IMR-90 (cell line): ENCODE data around the gene PAQR4. TPM values are rescaled to one million over a fixed set of nuclear protein-coding genes. Genes with fewer than 3 reads are reported as not detected.

Experiments used
- ATAC-seq: fragments of 200-7000 bp; cut with Tn5 transposase; 2 replicates; pipeline ENCODE4 v1.9.1; 2020; ENCODE audit warnings: low read depth, mild to moderate bottlenecking, moderate library complexity
- BruUV-seq: library from RNA; stranded (reverse); fragments of 400-500 nt; replicated peaks from 2 replicates; lab custom pipeline; 2021; lab: Mats Ljungman, UMichigan
- CTCF ChIA-PET: fragments of 300-600 bp; formaldehyde crosslinking; extraction: SDS; loops from one replicate; lab custom pipeline; 2021; ENCODE audit warnings: antibody characterized with exemption; lab: Yijun Ruan, JAX
- POLR2A ChIA-PET: fragments of 300-600 bp; sonication (Branson Sonifier 250); formaldehyde crosslinking; loops from one replicate; lab custom pipeline; 2022; ENCODE audit warnings: antibody characterized with exemption; ENCODE audit not compliant: unreplicated experiment; lab: Charles Lee
- DNase-seq: peaks from one replicate; pipeline ENCODE4 v3.0.0; 2013
- H2AFZ ChIP-seq: replicated peaks from 2 replicates; pipeline ENCODE3; 2013; ENCODE audit warnings: low read length, mild to moderate bottlenecking; ENCODE audit not compliant: poor library complexity
- H2AK5ac ChIP-seq: 2 replicates; pipeline ENCODE4 v1.6.1; 2013; ENCODE audit warnings: low read depth, low read length, inconsistent platforms
- H2AK9ac ChIP-seq: replicated peaks from 2 replicates; pipeline ENCODE3; 2013; ENCODE audit warnings: mild to moderate bottlenecking, low read depth, low read length, moderate library complexity; ENCODE audit not compliant: poor library complexity
- H2BK120ac ChIP-seq: 2 replicates; pipeline ENCODE4 v1.6.1; 2013; ENCODE audit warnings: low read depth, low read length, inconsistent platforms
- H2BK15ac ChIP-seq: 3 replicates; pipeline ENCODE4 v1.6.1; 2013; ENCODE audit warnings: low read depth, low read length, inconsistent platforms
- H2BK20ac ChIP-seq: 2 replicates; pipeline ENCODE4 v1.6.1; 2013; ENCODE audit warnings: low read depth, mild to moderate bottlenecking, inconsistent platforms, low read length, moderate library complexity
- H2BK5ac ChIP-seq: 2 replicates; pipeline ENCODE4 v1.6.1; 2013; ENCODE audit warnings: mild to moderate bottlenecking, low read depth, low read length, inconsistent platforms; ENCODE audit not compliant: poor library complexity, severe bottlenecking
- H3K14ac ChIP-seq: replicated peaks from 2 replicates; pipeline ENCODE4 v1.6.1; 2013; ENCODE audit warnings: low read depth, low read length, inconsistent platforms
- H3K18ac ChIP-seq: 2 replicates; pipeline ENCODE4 v1.6.1; 2013; ENCODE audit warnings: low read depth, low read length, control low read depth
- H3K23ac ChIP-seq: 2 replicates; pipeline ENCODE4 v1.6.1; 2013; ENCODE audit warnings: low read depth, low read length, inconsistent platforms
- H3K27ac ChIP-seq: 2 replicates; pipeline ENCODE4 v1.5.1; 2013; ENCODE audit warnings: mild to moderate bottlenecking, control low read depth, low read length; ENCODE audit not compliant: insufficient read depth
- H3K27me3 ChIP-seq: 2 replicates; pipeline ENCODE4 v1.6.1; 2013; ENCODE audit warnings: low read length; ENCODE audit not compliant: control insufficient read depth, insufficient read depth
- H3K36me3 ChIP-seq: 2 replicates; pipeline ENCODE4 v1.6.1; 2013; ENCODE audit warnings: low read length, mixed read lengths; ENCODE audit not compliant: control insufficient read depth, insufficient read depth
- H3K4ac ChIP-seq: 2 replicates; pipeline ENCODE4 v1.6.1; 2013; ENCODE audit warnings: low read depth, low read length, inconsistent platforms
- H3K4me1 ChIP-seq: 2 replicates; pipeline ENCODE4 v1.6.1; 2013; ENCODE audit warnings: low read length, mixed read lengths; ENCODE audit not compliant: control insufficient read depth, insufficient read depth
- H3K4me2 ChIP-seq: 2 replicates; pipeline ENCODE4 v1.6.1; 2013; ENCODE audit warnings: low read depth, mild to moderate bottlenecking, control low read depth, low read length, moderate library complexity
- H3K4me3 ChIP-seq: 2 replicates; pipeline ENCODE4 v1.5.1; 2013; ENCODE audit warnings: low read depth, mild to moderate bottlenecking, control low read depth, low read length, moderate library complexity; ENCODE audit not compliant: insufficient read depth
- H3K56ac ChIP-seq: 2 replicates; pipeline ENCODE4 v1.6.1; 2013; ENCODE audit warnings: low read length, inconsistent platforms; ENCODE audit not compliant: insufficient read depth; ENCODE audit errors: extremely low read depth
- H3K79me1 ChIP-seq, 2 experiments: 2 replicates each; pipeline ENCODE4 v1.6.1; 2013; ENCODE audit warnings: low read length in 2 of 2, inconsistent platforms in 1 of 2, low read depth in 1 of 2
- H3K9ac ChIP-seq: 2 replicates; pipeline ENCODE4 v1.6.1; 2013; ENCODE audit warnings: low read depth, low read length, control low read depth
- H3K9me1 ChIP-seq: 2 replicates; pipeline ENCODE4 v1.6.1; 2013; ENCODE audit warnings: low read length, inconsistent platforms; ENCODE audit not compliant: insufficient read depth
- H3K9me3 ChIP-seq: 2 replicates; pipeline ENCODE4 v1.6.1; 2013; ENCODE audit warnings: low read length; ENCODE audit not compliant: control insufficient read depth, insufficient read depth
- H4K20me1 ChIP-seq: 2 replicates; pipeline ENCODE4 v1.6.1; 2013; ENCODE audit warnings: low read length, inconsistent platforms; ENCODE audit not compliant: insufficient read depth
- H4K5ac ChIP-seq: 2 replicates; pipeline ENCODE4 v1.6.1; 2013; ENCODE audit warnings: mild to moderate bottlenecking, low read depth, low read length, control low read depth
- H4K8ac ChIP-seq, 2 experiments: 2 replicates each; pipeline ENCODE4 v1.6.1; 2013; ENCODE audit warnings: low read depth in 2 of 2, low read length in 2 of 2, control low read depth in 1 of 2, inconsistent platforms in 1 of 2
- H4K91ac ChIP-seq: 2 replicates; pipeline ENCODE4 v1.6.1; 2013; ENCODE audit warnings: low read depth, low read length, inconsistent platforms; ENCODE audit not compliant: insufficient read depth
- BHLHE40 ChIP-seq: fragments of 150-350 bp; IDR thresholded peaks from 2 replicates; pipeline ENCODE4 v1.6.1; 2016; ENCODE audit warnings: mild to moderate bottlenecking, low read depth, low read length
- CEBPB ChIP-seq: IDR thresholded peaks from 2 replicates; pipeline ENCODE4 v1.6.1; 2012; ENCODE audit warnings: low read depth, low read length, improper control_type of control experiment
- CHD1 ChIP-seq: IDR thresholded peaks from 2 replicates; pipeline ENCODE4 v1.6.1; 2012; ENCODE audit warnings: low read depth, low read length, improper control_type of control experiment
- CTCF ChIP-seq: conservative IDR thresholded peaks from 2 replicates; pipeline ENCODE4 v1.5.1; 2012; ENCODE audit warnings: mild to moderate bottlenecking, low read depth, low read length, improper control_type of control experiment
- ELK1 ChIP-seq: fragments of 150-350 bp; IDR thresholded peaks from 2 replicates; pipeline ENCODE4 v1.6.1; 2016; ENCODE audit warnings: low read depth, mild to moderate bottlenecking, low read length, moderate library complexity, borderline replicate concordance
- FOS ChIP-seq: fragments of 150-350 bp; IDR thresholded peaks from 2 replicates; pipeline ENCODE4 v1.6.1; 2016; ENCODE audit warnings: low read depth, low read length
- MAFK ChIP-seq: IDR thresholded peaks from 2 replicates; pipeline ENCODE4 v1.6.1; 2012; ENCODE audit warnings: low read depth, low read length, improper control_type of control experiment
- MAZ ChIP-seq: IDR thresholded peaks from 2 replicates; pipeline ENCODE4 v1.6.1; 2012; ENCODE audit warnings: low read depth, mild to moderate bottlenecking, low read length, improper control_type of control experiment, moderate library complexity, borderline replicate concordance
- MXI1 ChIP-seq: IDR thresholded peaks from 2 replicates; pipeline ENCODE4 v1.6.1; 2012; ENCODE audit warnings: low read depth, mild to moderate bottlenecking, low read length, moderate library complexity, borderline replicate concordance
- NFE2L2 ChIP-seq: fragments of 150-350 bp; IDR thresholded peaks from 2 replicates; pipeline ENCODE4 v1.6.1; 2016; ENCODE audit warnings: low read depth, mild to moderate bottlenecking, low read length
- POLR2A ChIP-seq: IDR thresholded peaks from 2 replicates; pipeline ENCODE4 v1.6.1; 2012; ENCODE audit warnings: mild to moderate bottlenecking, low read depth, low read length
- RAD21 ChIP-seq: IDR thresholded peaks from 2 replicates; pipeline ENCODE4 v1.6.1; 2012; ENCODE audit warnings: low read length, improper control_type of control experiment
- RCOR1 ChIP-seq: IDR thresholded peaks from 2 replicates; pipeline ENCODE4 v1.6.1; 2012; ENCODE audit warnings: mild to moderate bottlenecking, low read length, improper control_type of control experiment; ENCODE audit not compliant: insufficient replicate concordance
- RFX5 ChIP-seq: IDR thresholded peaks from 2 replicates; pipeline ENCODE4 v1.8.0; 2012; ENCODE audit warnings: low read depth, mild to moderate bottlenecking, low read length, moderate library complexity
- SMC3 ChIP-seq: fragments of 150-350 bp; IDR thresholded peaks from 2 replicates; pipeline ENCODE4 v1.6.1; 2016; ENCODE audit warnings: low read depth, mild to moderate bottlenecking, antibody characterized with exemption, low read length, moderate library complexity
- USF2 ChIP-seq: fragments of 150-350 bp; IDR thresholded peaks from 2 replicates; pipeline ENCODE4 v1.6.1; 2017; ENCODE audit warnings: mild to moderate bottlenecking, antibody characterized with exemption, low read length, low read depth
- WGBS, 2 experiments: methylation state at CpG; one replicate each; pipeline versions ENCODE4 v1.1.5 to v1.1.7; 2013; ENCODE audit warnings: missing lambda C conversion rate in 2 of 2; ENCODE audit not compliant: insufficient read length in 1 of 2; ENCODE audit errors: extremely low coverage in 2 of 2; 5-methylcytosine and 5-hydroxymethylcytosine counted together
- dilution Hi-C: fragments of 300-500 bp; cut with HindIII; formaldehyde crosslinking; loops from one replicate; pipeline ENCODE4 v1.14.3; 2018; ENCODE audit warnings: low sequenced_read_pairs; ENCODE audit not compliant: unreplicated experiment
- in situ Hi-C: fragments of 300-500 bp; cut with MboI; formaldehyde crosslinking; loops from 3 replicates; pipeline ENCODE4 v1.14.3; 2019; ENCODE audit warnings: low sequenced_read_pairs, inconsistent platforms, mixed read lengths
- intact Hi-C: fragments of 100-400 bp; cut with micrococcal nuclease; formaldehyde crosslinking; loops from 2 replicates; pipeline ENCODE4 v1.10.0; 2022
- polyA plus RNA-seq, 3 experiments: library from polyadenylated mRNA; depleted of rRNA; stranded (reverse); fragments of >200 nt; gene quantifications; 2 replicates each; pipeline ENCODE4 v1.2.3, GENCODE V29; 2012; ENCODE audit warnings: low replicate concordance in 1 of 3
- total RNA-seq: library from RNA; depleted of rRNA; stranded (reverse); fragments of >200 nt; gene quantifications from 2 replicates; pipeline ENCODE4 v1.2.3, GENCODE V29; 2012

Gene PAQR4
- total and polyA plus RNA-seq, 2 of the 4 experiments (the other 2 are of a cell fraction): 2.2 to 10.0 TPM

- TF ChIP-seq RAD21: no peak
- no peak for TF ChIP-seq USF2
- TF ChIP-seq MAFK: no peak
- TF ChIP-seq MXI1: no peak
- no peak for TF ChIP-seq CTCF
- no peak for TF ChIP-seq ELK1
- no peak for TF ChIP-seq RFX5
- TF ChIP-seq MAZ: no peak
- no peak for TF ChIP-seq SMC3
- no peak for TF ChIP-seq RCOR1
- TF ChIP-seq NFE2L2: no peak
- TF ChIP-seq POLR2A: no peak
- TF ChIP-seq BHLHE40: no peak
- TF ChIP-seq CHD1: no peak
- no peak for TF ChIP-seq FOS
- no peak for TF ChIP-seq CEBPB
- H2BK120ac ChIP-seq: no peak overlapping the region
- H3K4me1 ChIP-seq: peaks cover 3% of the 10 kb centered on the region; the same call in 1 of the 2 replicates
- H3K14ac ChIP-seq: no peak overlapping the region
- dilution Hi-C loops: no loop called here
- H3K36me3 ChIP-seq: no peaks in the 10 kb centered on the region
- 50% methylated on average over 2 of the region's 10 CpGs; no CpG with 5 or more reads in 1 of the 2 experiments for WGBS, 2 experiments
- ATAC-seq (no peak), DNase-seq (no peak)
- BruUV-seq: no TSS peak
- no peak overlapping the region for H4K91ac ChIP-seq
- intact Hi-C loops: no loop called here
- H3K4ac ChIP-seq: no peak overlapping the region
- CTCF ChIA-PET: no interaction called here
- no peaks in the 10 kb centered on the region for H3K9me1 ChIP-seq
- H2BK20ac ChIP-seq: no peak overlapping the region
- H2BK5ac ChIP-seq: no peak overlapping the region
- H2AK5ac ChIP-seq: no peak overlapping the region
- no peak overlapping the region for H4K8ac ChIP-seq
- no peak overlapping the region for H4K5ac ChIP-seq
- H3K4me2 ChIP-seq: no peak overlapping the region
- H3K23ac ChIP-seq: no peak overlapping the region
- H3K27me3 ChIP-seq: peaks cover 60% of the 10 kb centered on the region
- H2AK9ac ChIP-seq: no peak overlapping the region
- no peak overlapping the region for H3K18ac ChIP-seq
- no peak overlapping the region for H3K56ac ChIP-seq
- H2BK15ac ChIP-seq: no peak overlapping the region
- POLR2A ChIA-PET: no interaction called here
- in situ Hi-C loops: no loop called here
- no peaks in the 10 kb centered on the region; the same call in 1 of the 2 replicates for H3K9me3 ChIP-seq
- no peak overlapping the region for H3K4me3 ChIP-seq
- H4K20me1 ChIP-seq: peaks cover 9% of the 10 kb centered on the region; the same call in 1 of the 2 replicates
- no peak overlapping the region for H3K9ac ChIP-seq
- H2AFZ ChIP-seq: no peak overlapping the region
- no peak overlapping the region for H3K27ac ChIP-seq
- no peaks in the 10 kb centered on the region for H3K79me1 ChIP-seq
Observed at GRCh38 chr16:2959206-2959605, 9.9 kb upstream of the PAQR4 start.
